Measurements from ENCODE around the gene PER3.

Gene PER3

GRCh38 chr1:7839526-7839925 is 55.4 kb downstream of the PER3 start:
- TF ChIP-seq ZNF8 (CRISPR knock-in tag; IDR thresholded peaks at IDR 0.05) (no peak), TCF4 (CRISPR knock-in tag; IDR thresholded peaks at IDR 0.05; ENCODE audit: borderline replicate concordance) (no peak), ZFP3 (CRISPR knock-in tag; IDR thresholded peaks at IDR 0.05) (no peak), POU6F1 (CRISPR knock-in tag; IDR thresholded peaks at IDR 0.05; ENCODE audit: borderline replicate concordance, low read depth) (no peak), GLIS3 (CRISPR knock-in tag; IDR thresholded peaks at IDR 0.05) (no peak), ZNF70 (CRISPR knock-in tag; IDR thresholded peaks at IDR 0.05) (no peak), ESRRG (CRISPR knock-in tag; IDR thresholded peaks at IDR 0.05) (no peak), ZNF565 (CRISPR knock-in tag; conservative IDR thresholded peaks at IDR 0.05; ENCODE audit: low read depth) (no peak), ARNTL (CRISPR knock-in tag; IDR thresholded peaks at IDR 0.05; ENCODE audit: borderline replicate concordance, low read depth) (no peak), CSRNP3 (CRISPR knock-in tag; IDR thresholded peaks at IDR 0.05) (no peak), SNAI2 (CRISPR knock-in tag; IDR thresholded peaks at IDR 0.05) (no peak), OSR1 (CRISPR knock-in tag; IDR thresholded peaks at IDR 0.05) (no peak), TSHZ2 (CRISPR knock-in tag; IDR thresholded peaks at IDR 0.05) (no peak), CSDC2 (CRISPR knock-in tag; IDR thresholded peaks at IDR 0.05) (no peak), ZC3H10 (CRISPR knock-in tag; IDR thresholded peaks at IDR 0.05) (no peak)
- ATAC-seq: no peak

GRCh38 chr1:7842517-7842916 is 58.4 kb downstream of the PER3 start:
- TF ChIP-seq ESRRG (CRISPR knock-in tag; IDR thresholded peaks at IDR 0.05) (no peak), TCF4 (CRISPR knock-in tag; IDR thresholded peaks at IDR 0.05; ENCODE audit: borderline replicate concordance) (no peak), GLIS3 (CRISPR knock-in tag; IDR thresholded peaks at IDR 0.05) (no peak), SNAI2 (CRISPR knock-in tag; IDR thresholded peaks at IDR 0.05) (no peak), ZFP30 (CRISPR knock-in tag; IDR thresholded peaks at IDR 0.05) (no peak), CSRNP3 (CRISPR knock-in tag; IDR thresholded peaks at IDR 0.05) (no peak), TOX (CRISPR knock-in tag; IDR thresholded peaks at IDR 0.05; ENCODE audit: borderline replicate concordance) (no peak), OSR1 (CRISPR knock-in tag; IDR thresholded peaks at IDR 0.05) (no peak), ZNF8 (CRISPR knock-in tag; IDR thresholded peaks at IDR 0.05) (no peak), ISL1 (CRISPR knock-in tag; IDR thresholded peaks at IDR 0.05) (no peak), ZC3H10 (CRISPR knock-in tag; IDR thresholded peaks at IDR 0.05) (no peak), TSHZ2 (CRISPR knock-in tag; IDR thresholded peaks at IDR 0.05) (no peak), ZNF70 (CRISPR knock-in tag; IDR thresholded peaks at IDR 0.05) (no peak), BACH2 (CRISPR knock-in tag; IDR thresholded peaks at IDR 0.05; ENCODE audit: borderline replicate concordance) (no peak), PATZ1 (CRISPR knock-in tag; IDR thresholded peaks at IDR 0.05; ENCODE audit: borderline replicate concordance) (no peak), ARNTL (CRISPR knock-in tag; IDR thresholded peaks at IDR 0.05; ENCODE audit: borderline replicate concordance, low read depth) (no peak)
- no peak for ATAC-seq
